AG08396 (cell line): ENCODE results near the gene PPP1R13B.

ENCODE experiments used
- DNase-seq: peaks from one replicate; pipeline ENCODE4 v3.0.0; 2012; ENCODE audit warnings: low spot score, mixed read lengths

PPP1R13B gene

GRCh38 chr14:103714063-103714724 is 133.2 kb downstream of the PPP1R13B start:
- no peak for DNase-seq

- DNase-seq = no peak
Measured at GRCh38 chr14:103713304-103714062, 133.9 kb downstream of the PPP1R13B start.

GRCh38 chr14:103712633-103713247 is 134.6 kb downstream of the PPP1R13B start:
- DNase-seq = no peak

- DNase-seq = no peak
Measured at GRCh38 chr14:103711516-103712431, 135.6 kb downstream of the PPP1R13B start.

GRCh38 chr14:103710771-103711377 is 136.5 kb downstream of the PPP1R13B start:
- DNase-seq = no peak

- DNase-seq = no peak
Measured at GRCh38 chr14:103709814-103710213, 137.6 kb downstream of the PPP1R13B start.

- no peak for DNase-seq
Measured at GRCh38 chr14:103708750-103709187, 138.6 kb downstream of the PPP1R13B start.

- DNase-seq = no peak
Measured at GRCh38 chr14:103707329-103708263, 139.8 kb downstream of the PPP1R13B start.

GRCh38 chr14:103706551-103707328 is 140.6 kb downstream of the PPP1R13B start:
- no peak for DNase-seq

- no peak for DNase-seq
Measured at GRCh38 chr14:103705504-103706284, 141.7 kb downstream of the PPP1R13B start.

GRCh38 chr14:103705118-103705503 is 142.3 kb downstream of the PPP1R13B start:
- no peak for DNase-seq

- no peak for DNase-seq
Measured at GRCh38 chr14:103704708-103705107, 142.7 kb downstream of the PPP1R13B start.

GRCh38 chr14:103703433-103704385 is 143.7 kb downstream of the PPP1R13B start:
- DNase-seq = no peak

GRCh38 chr14:103702497-103703432 is 144.6 kb downstream of the PPP1R13B start:
- no peak for DNase-seq

- no peak for DNase-seq
Measured at GRCh38 chr14:103702095-103702494, 145.3 kb downstream of the PPP1R13B start.

GRCh38 chr14:103700753-103701490 is 146.5 kb downstream of the PPP1R13B start:
- DNase-seq = no peak
